CD8-positive, alpha-beta memory T cell (primary cell): Measurements from ENCODE around the gene NXN. TPM values are rescaled to one million over a fixed set of nuclear protein-coding genes. Genes with fewer than 3 reads are reported as not detected.
"Not testable (repeated sequence)": the region's sequence is repeated elsewhere in the genome, so short reads cannot be mapped to it uniquely, and the experiment has no call there.

ENCODE experiments used
- CTCF ChIA-PET: fragments of 350-600 bp; sonication (Branson Sonifier 250); formaldehyde crosslinking; loops from one replicate; lab custom pipeline; 2021; ENCODE audit warnings: antibody characterized with exemption; lab: Charles Lee
- POLR2A ChIA-PET: fragments of 350-600 bp; sonication (Branson Sonifier 250); formaldehyde crosslinking; loops from one replicate; lab custom pipeline; 2021; ENCODE audit warnings: antibody characterized with exemption; lab: Charles Lee
- DNase-seq, 5 donors: peaks; one replicate each; pipeline versions ENCODE4 v3.0.0 to v3.0.0-alpha.2; 2020 to 2022; ENCODE audit warnings: mixed read lengths in 1 of 5
- H3K27ac ChIP-seq: one replicate; pipeline ENCODE4 v1.7.0; 2013; ENCODE audit warnings: low read depth, mild to moderate bottlenecking, low read length, moderate library complexity
- H3K27me3 ChIP-seq: 2 replicates; pipeline ENCODE4 v1.7.0; 2013; ENCODE audit warnings: low read length, mild to moderate bottlenecking; ENCODE audit not compliant: insufficient read depth, poor library complexity, severe bottlenecking
- H3K36me3 ChIP-seq: 2 replicates; pipeline ENCODE4 v1.7.0; 2013; ENCODE audit warnings: mild to moderate bottlenecking, low read length, moderate library complexity; ENCODE audit not compliant: insufficient read depth
- H3K4me1 ChIP-seq: 2 replicates; pipeline ENCODE4 v1.7.0; 2013; ENCODE audit warnings: mild to moderate bottlenecking, low read length, moderate library complexity; ENCODE audit not compliant: insufficient read depth
- H3K4me3 ChIP-seq: 2 replicates; pipeline ENCODE4 v1.7.0; 2013; ENCODE audit warnings: mild to moderate bottlenecking, low read length
- H3K9me3 ChIP-seq: 2 replicates; pipeline ENCODE4 v1.7.0; 2013; ENCODE audit warnings: mild to moderate bottlenecking, low read length
- H3K27ac Mint-ChIP-seq, 8 donors: one replicate each; pipeline ENCODE4 v1.8.0; 2020 to 2021; ENCODE audit warnings: mixed read lengths in 8 of 8, mild to moderate bottlenecking in 6 of 8, inconsistent platforms in 3 of 8, moderate library complexity in 3 of 8
- H3K27me3 Mint-ChIP-seq, 2 donors: one replicate each; pipeline ENCODE4 v1.8.0; 2020 to 2021; ENCODE audit warnings: mixed read lengths in 2 of 2, mild to moderate bottlenecking in 1 of 2, moderate library complexity in 1 of 2
- H3K36me3 Mint-ChIP-seq, 3 donors: one replicate each; pipeline ENCODE4 v1.8.0; 2020 to 2021; ENCODE audit warnings: mixed read lengths in 3 of 3, inconsistent platforms in 1 of 3, mild to moderate bottlenecking in 1 of 3
- H3K4me1 Mint-ChIP-seq, 3 donors: one replicate each; pipeline ENCODE4 v1.8.0; 2020 to 2021; ENCODE audit warnings: mixed read lengths in 3 of 3, inconsistent platforms in 1 of 3, mild to moderate bottlenecking in 1 of 3
- H3K4me3 Mint-ChIP-seq, 7 donors: one replicate each; pipeline ENCODE4 v1.8.0; 2020 to 2021; ENCODE audit warnings: mixed read lengths in 7 of 7, mild to moderate bottlenecking in 6 of 7, moderate library complexity in 4 of 7, inconsistent platforms in 2 of 7
- H3K9me3 Mint-ChIP-seq, 5 donors: one replicate each; pipeline ENCODE4 v1.8.0; 2020 to 2022; ENCODE audit warnings: mixed read lengths in 5 of 5, mild to moderate bottlenecking in 3 of 5, moderate library complexity in 2 of 5, inconsistent platforms in 1 of 5
- polyA plus RNA-seq: library from polyadenylated mRNA; unstranded; fragments of 300-500 nt; fragmentation: Illumina TruSeq; gene quantifications from one replicate; pipeline ENCODE4 v1.2.3, GENCODE V29; 2021
- total RNA-seq, 2 experiments: library from RNA; stranded (reverse); gene quantifications; one replicate each; pipeline ENCODE4 v1.2.3, GENCODE V29; 2021

The NXN gene
- total and polyA plus RNA-seq, 3 experiments from 2014 or later = 0.08 to 0.42 (median 0.31) TPM

- Histone ChIP-seq H3K4me3 (no peak overlapping the region), H3K9me3 (no peaks in the 10 kb centered on the region), H3K27me3 (peaks cover 14% of the 10 kb centered on the region), H3K36me3 (no peaks in the 10 kb centered on the region), H3K4me1 (no peaks in the 10 kb centered on the region), H3K27ac (no peak overlapping the region)
- peaks cover 0 to 1% (median 0%) of the 10 kb centered on the region in 3 donors for H3K4me1 Mint-ChIP-seq
- no peak overlapping the region for H3K4me3 Mint-ChIP-seq
- peaks cover 7 to 39% of the 10 kb centered on the region in 2 donors for H3K27me3 Mint-ChIP-seq
- ChIA-PET CTCF (no interaction called here), POLR2A (no interaction called here)
- no peak overlapping the region for H3K27ac Mint-ChIP-seq
- H3K36me3 Mint-ChIP-seq = no peaks in the 10 kb centered on the region
- H3K9me3 Mint-ChIP-seq = no peaks in the 10 kb centered on the region
- DNase-seq = no peak
Measured at GRCh38 chr17:954431-955164, 25.0 kb downstream of the NXN start.

GRCh38 chr17:953767-954166 is 25.8 kb downstream of the NXN start:
- Mint-ChIP-seq H3K9me3 (no peaks in the 10 kb centered on the region), H3K4me1 (peaks cover 0 to 1% (median 0%) of the 10 kb centered on the region in 3 donors), H3K27ac (no peak overlapping the region), H3K27me3 (peaks cover 7 to 39% of the 10 kb centered on the region in 2 donors), H3K36me3 (no peaks in the 10 kb centered on the region), H3K4me3 (no peak overlapping the region)
- ChIA-PET CTCF (no interaction called here), POLR2A (no interaction called here)
- H3K4me1 ChIP-seq = no peaks in the 10 kb centered on the region
- peaks cover 14% of the 10 kb centered on the region for H3K27me3 ChIP-seq
- no peak for DNase-seq
- H3K9me3 ChIP-seq = no peaks in the 10 kb centered on the region
- no peak overlapping the region for H3K4me3 ChIP-seq
- H3K36me3 ChIP-seq = no peaks in the 10 kb centered on the region
- no peak overlapping the region for H3K27ac ChIP-seq

DNA sequence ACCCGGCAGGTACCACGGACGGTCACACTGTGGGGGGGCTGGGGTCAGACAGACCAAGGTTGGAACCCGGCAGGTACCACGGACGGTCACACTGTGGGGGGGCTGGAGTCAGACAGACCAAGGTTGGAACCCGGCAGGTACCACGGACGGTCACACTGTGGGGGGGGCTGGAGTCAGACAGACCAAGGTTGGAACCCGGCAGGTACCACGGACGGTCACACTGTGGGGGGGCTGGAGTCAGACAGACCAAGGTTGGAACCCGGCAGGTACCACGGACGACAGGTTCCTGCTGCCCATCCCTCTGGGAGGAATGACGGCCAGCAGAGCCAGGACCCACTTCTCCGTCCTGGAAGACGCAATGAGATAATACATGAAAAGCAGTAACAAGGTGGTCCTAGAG is 27.0 kb downstream of the NXN start:
- H3K36me3 ChIP-seq, CTCF ChIA-PET, H3K27ac Mint-ChIP-seq, H3K4me3 ChIP-seq, H3K9me3 Mint-ChIP-seq, H3K9me3 ChIP-seq, H3K36me3 Mint-ChIP-seq, DNase-seq, H3K4me3 Mint-ChIP-seq, H3K4me1 ChIP-seq, H3K27ac ChIP-seq, H3K4me1 Mint-ChIP-seq, POLR2A ChIA-PET: not testable (repeated sequence)
- peaks cover 14% of the 10 kb centered on the region for H3K27me3 ChIP-seq
- H3K27me3 Mint-ChIP-seq = peaks cover 3 to 33% of the 10 kb centered on the region in 2 donors

DNA sequence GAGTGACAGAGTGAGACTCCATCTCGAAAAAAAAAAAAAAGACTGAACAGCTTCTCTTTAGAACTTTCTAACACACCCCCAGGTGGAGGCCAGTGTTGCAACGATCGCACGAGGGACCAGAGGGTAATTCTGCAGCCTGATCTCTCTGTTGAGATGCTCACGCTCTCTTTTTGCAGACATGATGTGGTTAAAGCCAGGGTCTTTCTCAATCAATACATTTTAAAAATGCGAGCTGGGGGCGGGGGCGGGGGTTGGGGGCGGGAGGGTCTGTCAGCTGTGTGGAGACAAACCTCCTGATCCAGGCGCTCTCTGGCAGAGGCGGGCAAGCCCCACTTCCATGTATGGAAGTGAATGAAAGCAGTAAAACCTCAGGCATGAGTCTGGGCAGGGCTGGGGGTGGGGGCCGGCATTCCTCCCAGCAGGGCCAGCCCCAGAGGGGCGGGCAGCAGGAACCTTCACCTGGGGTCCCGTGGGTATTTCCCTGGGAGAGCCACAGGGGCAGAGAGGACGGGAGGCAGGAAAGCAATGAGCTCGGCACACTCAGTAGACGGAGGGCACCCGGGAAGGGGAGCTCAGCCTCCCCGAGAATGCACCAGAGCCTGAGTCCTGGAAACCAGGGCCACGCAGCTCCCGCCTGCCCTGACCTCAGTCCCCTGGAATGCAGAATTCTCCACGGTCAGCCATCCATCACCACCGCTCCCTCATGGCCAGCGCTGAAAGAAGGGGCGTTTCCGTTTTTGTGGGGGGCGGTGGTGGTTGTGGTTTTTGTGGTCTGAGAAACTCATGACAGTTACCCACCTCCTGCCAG is 28.0 kb downstream of the NXN start:
- ChIA-PET POLR2A (no interaction called here), CTCF (no interaction called here)
- Mint-ChIP-seq H3K27me3 (peaks cover 3 to 25% of the 10 kb centered on the region in 2 donors), H3K9me3 (no peaks in the 10 kb centered on the region), H3K27ac (no peak overlapping the region), H3K4me1 (peaks cover 0 to 1% (median 0%) of the 10 kb centered on the region in 3 donors), H3K4me3 (no peak overlapping the region), H3K36me3 (no peaks in the 10 kb centered on the region)
- no peak overlapping the region for H3K4me3 ChIP-seq
- no peaks in the 10 kb centered on the region for H3K36me3 ChIP-seq
- H3K27me3 ChIP-seq = peaks cover 14% of the 10 kb centered on the region
- H3K9me3 ChIP-seq = no peaks in the 10 kb centered on the region
- DNase-seq = no peak
- H3K27ac ChIP-seq = no peak overlapping the region
- H3K4me1 ChIP-seq = no peaks in the 10 kb centered on the region

DNA sequence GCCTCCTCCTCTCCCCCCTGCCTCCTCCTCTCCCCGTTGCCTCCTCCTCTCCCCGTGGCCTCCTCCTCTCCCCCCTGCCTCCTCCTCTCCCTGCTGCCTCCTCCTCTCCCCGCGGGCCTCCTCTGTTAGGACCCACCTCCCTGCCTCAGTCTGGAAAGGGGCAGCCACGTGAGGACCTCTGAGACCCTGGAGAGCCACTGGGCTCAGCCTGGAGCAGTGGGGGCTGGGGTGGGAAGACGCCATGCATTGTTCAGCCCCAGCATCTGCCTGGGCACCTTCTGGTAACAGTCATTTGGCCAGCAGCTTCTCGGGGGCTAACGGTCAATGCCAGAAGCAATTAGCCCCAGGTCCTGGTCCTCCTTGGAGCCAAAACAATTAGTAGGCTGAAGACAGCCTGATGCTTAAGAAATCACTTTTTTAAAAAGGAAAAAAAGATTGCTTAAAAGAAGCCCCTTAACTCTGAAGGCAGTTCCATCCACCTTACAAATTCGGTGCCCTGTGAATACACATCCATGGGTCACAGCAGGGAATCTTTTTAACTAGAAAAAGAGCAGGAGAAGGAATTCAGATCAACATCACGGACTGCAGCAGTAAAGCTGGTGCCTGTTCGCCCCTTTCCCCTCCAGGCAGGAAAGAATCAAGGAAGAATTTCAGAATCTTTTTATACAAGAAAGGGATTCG is 29.8 kb downstream of the NXN start:
- H3K4me1 ChIP-seq = no peaks in the 10 kb centered on the region

DNA sequence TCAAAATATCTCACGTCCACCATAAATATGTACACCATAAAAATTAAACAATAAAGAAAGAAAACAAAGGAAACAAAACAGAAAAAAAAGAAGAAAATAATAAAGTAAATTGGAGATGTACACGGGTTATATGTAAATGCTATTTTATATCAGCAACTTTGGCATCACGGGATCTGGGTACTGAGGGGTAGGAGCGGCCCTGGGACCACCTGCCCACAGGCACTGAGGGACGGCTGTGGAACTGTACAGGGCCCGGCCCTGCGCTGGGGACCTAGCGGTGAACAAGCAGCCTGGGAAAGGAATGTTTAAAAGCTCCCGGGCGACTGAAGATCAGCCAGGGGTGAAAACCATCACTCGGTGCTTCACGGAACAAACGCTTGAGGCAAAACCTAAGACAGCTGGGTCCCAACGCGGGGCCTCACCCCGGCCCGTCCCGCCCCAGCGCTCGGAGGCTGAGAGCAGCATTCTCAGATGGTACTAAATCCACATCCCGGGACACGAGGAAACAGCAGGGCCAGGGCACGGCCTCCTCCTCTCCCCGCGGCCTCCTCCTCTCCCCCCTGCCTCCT is 31.2 kb downstream of the NXN start:
- Mint-ChIP-seq H3K4me3 (no peak overlapping the region), H3K4me1 (peaks cover 0 to 1% (median 0%) of the 10 kb centered on the region in 3 donors), H3K27me3 (peaks cover 3 to 19% of the 10 kb centered on the region in 2 donors), H3K27ac (peak overlapping the region in 2 of 8 donors; percentile 3 to 60), H3K36me3 (no peaks in the 10 kb centered on the region), H3K9me3 (no peaks in the 10 kb centered on the region)
- ChIA-PET POLR2A (interaction anchor here (0.6 kb wide), 1 partner anchor 42 kb away, joined by 4 read pairs; no protein-coding TSS in a partner anchor), CTCF (no interaction called here)
- Histone ChIP-seq H3K9me3 (no peaks in the 10 kb centered on the region), H3K4me1 (no peaks in the 10 kb centered on the region), H3K4me3 (no peak overlapping the region), H3K27me3 (peaks cover 14% of the 10 kb centered on the region), H3K27ac (no peak overlapping the region), H3K36me3 (no peaks in the 10 kb centered on the region)
- DNase-seq = no peak

More for the DNA sequence above, 29.8 kb downstream of the NXN start:
- Mint-ChIP-seq H3K4me1 (peaks cover 0 to 1% (median 0%) of the 10 kb centered on the region in 3 donors), H3K9me3 (no peaks in the 10 kb centered on the region), H3K4me3 (no peak overlapping the region), H3K27ac (peak overlapping the region in 1 of 8 donors; percentile 70), H3K27me3 (peaks cover 3 to 20% of the 10 kb centered on the region in 2 donors), H3K36me3 (no peaks in the 10 kb centered on the region)
- no peak for DNase-seq
- Histone ChIP-seq H3K4me3 (no peak overlapping the region), H3K36me3 (no peaks in the 10 kb centered on the region), H3K27ac (no peak overlapping the region), H3K27me3 (peaks cover 14% of the 10 kb centered on the region), H3K9me3 (no peaks in the 10 kb centered on the region)
- POLR2A ChIA-PET = interaction anchor here (0.6 kb wide), 1 partner anchor 69 kb away, joined by 4 read pairs; no protein-coding TSS in a partner anchor
- CTCF ChIA-PET = no interaction called here

DNA sequence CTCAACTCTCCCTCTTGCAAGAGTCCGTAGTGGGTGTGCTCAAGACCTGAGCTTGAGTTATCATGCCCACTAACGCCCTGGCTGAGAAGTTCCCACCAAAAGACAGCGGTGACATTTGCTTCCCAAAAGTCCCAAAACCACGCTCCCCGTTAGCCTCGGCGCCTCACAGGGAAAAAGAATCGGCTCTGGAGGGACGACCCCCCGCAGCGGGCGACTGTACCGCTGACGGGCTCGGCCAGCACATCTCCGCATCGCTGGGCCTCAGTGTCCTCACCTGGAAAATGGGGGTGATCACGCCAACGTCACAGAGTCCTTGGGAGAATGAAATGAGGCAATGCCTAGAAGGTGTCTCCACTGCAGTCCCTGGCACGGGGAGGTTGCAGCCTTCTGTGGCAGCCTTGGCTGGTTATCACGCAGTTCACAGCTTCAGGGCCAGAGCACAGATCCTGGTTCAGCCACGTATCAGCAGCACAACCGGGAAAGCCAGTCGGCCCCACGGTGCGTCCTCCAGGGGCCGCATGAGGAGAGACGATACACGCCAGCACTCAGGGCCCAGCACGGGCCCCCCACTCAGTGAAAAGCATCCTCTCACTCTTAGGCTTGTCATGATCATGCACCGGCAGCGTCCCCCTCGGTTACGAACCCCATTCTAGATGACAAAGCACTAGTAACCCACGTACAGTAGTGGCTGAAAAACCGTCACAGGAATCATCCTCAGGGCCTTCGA is 32.9 kb downstream of the NXN start:
- Histone ChIP-seq H3K36me3 (no peaks in the 10 kb centered on the region), H3K27ac (no peak overlapping the region), H3K9me3 (no peaks in the 10 kb centered on the region), H3K4me3 (no peak overlapping the region), H3K27me3 (peaks cover 11% of the 10 kb centered on the region), H3K4me1 (no peaks in the 10 kb centered on the region)
- no peaks in the 10 kb centered on the region for H3K4me1 Mint-ChIP-seq
- no peak overlapping the region for H3K27ac Mint-ChIP-seq
- H3K27me3 Mint-ChIP-seq = peaks cover 2 to 16% of the 10 kb centered on the region in 2 donors
- no peak overlapping the region for H3K4me3 Mint-ChIP-seq
- POLR2A ChIA-PET = no interaction called here
- H3K9me3 Mint-ChIP-seq = no peaks in the 10 kb centered on the region
- no peak for DNase-seq
- CTCF ChIA-PET = no interaction called here
- H3K36me3 Mint-ChIP-seq = no peaks in the 10 kb centered on the region
